ENCODE data around the gene CNOT1. TPM values are rescaled to one million over a fixed set of nuclear protein-coding genes. Genes with fewer than 3 reads are reported as not detected.

CNOT1 gene
- total and polyA plus RNA-seq, 4 donors: 35.6 to 187 (median 120) TPM

DNA sequence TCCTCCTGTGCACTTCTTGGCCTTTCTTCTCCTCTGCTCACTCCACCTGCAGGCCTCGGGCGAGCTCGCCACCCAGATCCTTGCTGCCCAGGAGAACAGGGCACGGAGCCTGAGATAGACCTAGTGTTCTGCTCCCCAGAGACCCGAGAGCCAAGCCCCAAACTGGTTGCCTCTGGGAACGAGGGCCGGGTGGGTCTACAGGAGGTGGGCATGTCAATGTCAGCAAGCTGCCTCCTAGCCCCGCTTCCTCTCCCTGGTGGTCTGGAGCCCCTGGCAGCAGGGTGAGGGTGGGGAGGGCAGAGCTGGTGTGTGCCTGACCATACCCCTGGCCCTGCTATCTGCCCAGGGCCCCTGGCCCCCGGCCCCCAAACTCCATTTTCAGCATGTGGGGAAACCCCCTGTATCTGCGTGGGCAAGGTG, 130.5 kb downstream of the CNOT1 start:
- H3K4me1 ChIP-seq (ENCODE audit: control insufficient read depth in 5 of 5, insufficient read depth in 5 of 5, low read length in 5 of 5): peaks cover 0 to 11% (median 7%) of the 10 kb centered on the region in 5 donors
- H3K36me3 ChIP-seq (ENCODE audit: control insufficient read depth in 4 of 4, insufficient read depth in 4 of 4, low read length in 4 of 4): no peaks in the 10 kb centered on the region
- no peaks in the 10 kb centered on the region for H3K9me3 ChIP-seq (ENCODE audit: control insufficient read depth in 4 of 4, insufficient read depth in 3 of 4, low read length in 3 of 4)
- DNase-seq: no peak
- peaks cover 0 to 11% (median 6%) of the 10 kb centered on the region in 3 donors for H3K27me3 ChIP-seq (ENCODE audit: control insufficient read depth in 3 of 3, insufficient read depth in 3 of 3, low read length in 2 of 3)
- no peak overlapping the region for H3K4me3 ChIP-seq
- TF ChIP-seq, protein P1, sequence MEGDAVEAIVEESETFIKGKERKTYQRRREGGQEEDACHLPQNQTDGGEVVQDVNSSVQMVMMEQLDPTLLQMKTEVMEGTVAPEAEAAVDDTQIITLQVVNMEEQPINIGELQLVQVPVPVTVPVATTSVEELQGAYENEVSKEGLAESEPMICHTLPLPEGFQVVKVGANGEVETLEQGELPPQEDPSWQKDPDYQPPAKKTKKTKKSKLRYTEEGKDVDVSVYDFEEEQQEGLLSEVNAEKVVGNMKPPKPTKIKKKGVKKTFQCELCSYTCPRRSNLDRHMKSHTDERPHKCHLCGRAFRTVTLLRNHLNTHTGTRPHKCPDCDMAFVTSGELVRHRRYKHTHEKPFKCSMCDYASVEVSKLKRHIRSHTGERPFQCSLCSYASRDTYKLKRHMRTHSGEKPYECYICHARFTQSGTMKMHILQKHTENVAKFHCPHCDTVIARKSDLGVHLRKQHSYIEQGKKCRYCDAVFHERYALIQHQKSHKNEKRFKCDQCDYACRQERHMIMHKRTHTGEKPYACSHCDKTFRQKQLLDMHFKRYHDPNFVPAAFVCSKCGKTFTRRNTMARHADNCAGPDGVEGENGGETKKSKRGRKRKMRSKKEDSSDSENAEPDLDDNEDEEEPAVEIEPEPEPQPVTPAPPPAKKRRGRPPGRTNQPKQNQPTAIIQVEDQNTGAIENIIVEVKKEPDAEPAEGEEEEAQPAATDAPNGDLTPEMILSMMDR (IDR thresholded peaks at IDR 0.05; ENCODE audit: control extremely low read depth, extremely low read depth): no peak
- H3K9ac ChIP-seq (ENCODE audit: insufficient read depth in 1 of 2, low read length in 2 of 2): no peak overlapping the region
- no peak overlapping the region for H3K27ac ChIP-seq (ENCODE audit: low read depth in 1 of 2, low read length in 1 of 2)
- no peak for ATAC-seq (ENCODE audit: insufficient read depth, low FRiP score)
- WGBS, 2 donors: 81 to 89% methylated on average over 10 of the region's 10 CpGs

DNA sequence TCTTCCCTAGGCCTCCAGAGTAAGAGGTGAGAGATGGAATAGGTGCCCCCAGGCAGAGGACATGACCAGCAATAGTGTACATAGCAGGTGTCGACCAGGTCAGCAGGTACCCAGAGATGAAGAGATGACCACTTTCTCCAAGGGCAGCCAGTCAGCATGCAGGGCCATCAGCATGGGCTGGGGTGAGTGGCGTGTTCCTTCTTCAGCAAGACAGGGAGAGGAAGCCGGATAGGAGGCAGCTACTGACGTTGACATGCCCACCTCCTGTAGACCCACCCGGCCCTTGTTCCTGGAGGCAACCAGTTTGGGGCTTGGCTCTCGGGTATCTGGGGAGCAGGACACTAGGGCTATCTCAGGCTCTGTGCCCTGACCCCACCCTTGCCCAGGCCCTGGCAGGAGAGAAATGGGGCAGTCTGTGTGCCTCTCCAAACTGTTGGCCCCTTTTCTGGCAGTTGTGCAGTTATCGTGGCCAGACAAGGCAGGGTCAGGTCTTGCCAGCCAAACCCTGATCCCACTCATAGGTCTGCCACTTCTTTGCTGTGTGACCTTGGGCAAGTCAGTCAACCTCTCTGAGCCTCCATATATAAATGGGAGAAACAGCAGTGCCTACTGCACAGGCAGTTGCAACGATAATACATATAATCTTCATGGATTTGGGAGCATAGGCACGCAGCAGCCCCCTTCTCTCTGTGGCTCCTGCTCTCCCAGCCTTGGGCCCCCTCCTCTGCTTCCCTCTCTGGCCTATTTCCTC, 131.1 kb downstream of the CNOT1 start:
- ATAC-seq (ENCODE audit: insufficient read depth, low FRiP score) (no peak), DNase-seq (no peak)
- Histone ChIP-seq H3K36me3 (ENCODE audit: control insufficient read depth in 4 of 4, insufficient read depth in 4 of 4, low read length in 4 of 4) (no peaks in the 10 kb centered on the region), H3K9me3 (ENCODE audit: control insufficient read depth in 4 of 4, insufficient read depth in 3 of 4, low read length in 3 of 4) (no peaks in the 10 kb centered on the region), H3K27me3 (ENCODE audit: control insufficient read depth in 3 of 3, insufficient read depth in 3 of 3, low read length in 2 of 3) (peaks cover 0 to 14% (median 6%) of the 10 kb centered on the region in 3 donors), H3K9ac (ENCODE audit: insufficient read depth in 1 of 2, low read length in 2 of 2) (no peak overlapping the region), H3K4me1 (ENCODE audit: control insufficient read depth in 5 of 5, insufficient read depth in 5 of 5, low read length in 5 of 5) (peaks cover 0 to 11% (median 7%) of the 10 kb centered on the region in 5 donors), H3K4me3 (no peak overlapping the region), H3K27ac (ENCODE audit: low read depth in 1 of 2, low read length in 1 of 2) (no peak overlapping the region)
- WGBS, 2 donors: 74 to 80% methylated on average over 9 of the region's 9 CpGs
- TF ChIP-seq, protein P1 (IDR thresholded peaks at IDR 0.05; ENCODE audit: control extremely low read depth, extremely low read depth): no peak

DNA sequence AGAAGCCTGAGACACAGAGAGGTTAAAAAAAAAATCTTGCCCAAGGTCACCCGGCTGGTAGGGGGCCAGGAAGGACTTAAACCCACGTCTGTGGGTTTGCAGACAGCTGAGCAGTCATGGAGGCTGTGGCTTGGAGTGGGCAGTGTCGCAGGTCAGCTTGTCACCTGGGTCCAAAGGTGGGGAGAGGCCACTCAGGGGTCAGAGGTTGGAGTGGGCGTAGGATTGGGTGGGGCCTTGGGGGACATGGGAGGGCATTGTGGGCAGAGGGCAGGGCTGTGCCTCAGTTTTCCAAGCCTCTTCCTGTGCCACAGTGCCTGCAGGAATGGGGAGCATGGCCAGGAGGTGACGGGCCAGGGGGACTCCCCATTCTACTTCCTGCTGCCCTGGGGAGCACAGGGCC, 131.7 kb downstream of the CNOT1 start:
- 58 to 62% methylated on average over 5 of the region's 5 CpGs for WGBS, 2 donors
- H3K4me1 ChIP-seq (ENCODE audit: control insufficient read depth in 5 of 5, insufficient read depth in 5 of 5, low read length in 5 of 5): peaks cover 0 to 11% (median 7%) of the 10 kb centered on the region in 5 donors
- no peak for ATAC-seq (ENCODE audit: insufficient read depth, low FRiP score)

More for the DNA sequence above, 131.7 kb downstream of the CNOT1 start:
- Histone ChIP-seq H3K27me3 (ENCODE audit: control insufficient read depth in 3 of 3, insufficient read depth in 3 of 3, low read length in 2 of 3) (peaks cover 0 to 14% (median 6%) of the 10 kb centered on the region in 3 donors), H3K27ac (ENCODE audit: low read depth in 1 of 2, low read length in 1 of 2) (no peak overlapping the region), H3K4me3 (no peak overlapping the region), H3K9me3 (ENCODE audit: control insufficient read depth in 4 of 4, insufficient read depth in 3 of 4, low read length in 3 of 4) (no peaks in the 10 kb centered on the region), H3K9ac (ENCODE audit: insufficient read depth in 1 of 2, low read length in 2 of 2) (no peak overlapping the region), H3K36me3 (ENCODE audit: control insufficient read depth in 4 of 4, insufficient read depth in 4 of 4, low read length in 4 of 4) (no peaks in the 10 kb centered on the region)
- DNase-seq: no peak
- TF ChIP-seq, protein P1 (IDR thresholded peaks at IDR 0.05; ENCODE audit: control extremely low read depth, extremely low read depth): no peak
